ENCODE results near the gene C10orf71.

DNA sequence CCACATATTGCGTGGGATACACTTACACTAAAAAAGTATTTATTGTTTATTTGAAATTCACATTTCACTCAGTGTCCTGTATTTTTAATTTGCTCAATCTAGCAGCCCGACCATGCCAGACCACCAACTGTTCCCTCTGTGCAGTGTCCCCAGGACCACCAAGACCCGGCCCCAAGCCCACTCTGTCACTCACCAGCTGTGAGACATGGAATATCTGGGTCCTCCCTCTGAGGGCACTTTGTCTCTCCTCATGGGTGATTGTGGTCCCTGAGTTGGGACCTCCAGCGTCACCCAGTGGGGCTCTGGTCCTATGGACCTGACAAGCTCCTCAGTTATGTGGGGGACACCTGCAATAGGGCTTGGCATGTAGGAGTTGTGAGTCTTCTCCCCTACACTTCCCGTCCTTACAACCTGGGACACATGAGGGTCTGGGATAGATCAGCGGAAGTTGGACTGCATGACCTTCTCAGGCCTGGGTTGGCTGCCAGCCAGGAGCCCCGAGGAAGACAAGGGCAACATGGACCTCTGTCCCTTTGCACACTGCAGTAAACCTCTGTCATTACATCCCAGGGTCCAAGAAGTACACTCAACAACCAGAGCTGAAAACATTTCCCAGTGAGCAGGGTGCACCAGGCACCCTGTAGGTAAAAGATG lies 12.1 kb downstream of the C10orf71 start:
- TF ChIP-seq GATA3 (IDR thresholded peaks at IDR 0.05; ENCODE audit: low read depth, low read length) (no peak), GATA2 (IDR thresholded peaks at IDR 0.05; ENCODE audit: low read depth, low read length) (no peak)

Measured in SH-SY5Y (cell line).